Measurements from ENCODE around the gene EMC1. TPM values are rescaled to one million over a fixed set of nuclear protein-coding genes. Genes with fewer than 3 reads are reported as not detected.
"Not testable (repeated sequence)": the region's sequence is repeated elsewhere in the genome, so short reads cannot be mapped to it uniquely, and the experiment has no call there.

EMC1 gene
- polyA plus RNA-seq, result 10 to 100 TPM in 2 of 3 donors, 1 to 10 TPM in 1; 8.1 to 20.5 (median 13.2) TPM

DNA sequence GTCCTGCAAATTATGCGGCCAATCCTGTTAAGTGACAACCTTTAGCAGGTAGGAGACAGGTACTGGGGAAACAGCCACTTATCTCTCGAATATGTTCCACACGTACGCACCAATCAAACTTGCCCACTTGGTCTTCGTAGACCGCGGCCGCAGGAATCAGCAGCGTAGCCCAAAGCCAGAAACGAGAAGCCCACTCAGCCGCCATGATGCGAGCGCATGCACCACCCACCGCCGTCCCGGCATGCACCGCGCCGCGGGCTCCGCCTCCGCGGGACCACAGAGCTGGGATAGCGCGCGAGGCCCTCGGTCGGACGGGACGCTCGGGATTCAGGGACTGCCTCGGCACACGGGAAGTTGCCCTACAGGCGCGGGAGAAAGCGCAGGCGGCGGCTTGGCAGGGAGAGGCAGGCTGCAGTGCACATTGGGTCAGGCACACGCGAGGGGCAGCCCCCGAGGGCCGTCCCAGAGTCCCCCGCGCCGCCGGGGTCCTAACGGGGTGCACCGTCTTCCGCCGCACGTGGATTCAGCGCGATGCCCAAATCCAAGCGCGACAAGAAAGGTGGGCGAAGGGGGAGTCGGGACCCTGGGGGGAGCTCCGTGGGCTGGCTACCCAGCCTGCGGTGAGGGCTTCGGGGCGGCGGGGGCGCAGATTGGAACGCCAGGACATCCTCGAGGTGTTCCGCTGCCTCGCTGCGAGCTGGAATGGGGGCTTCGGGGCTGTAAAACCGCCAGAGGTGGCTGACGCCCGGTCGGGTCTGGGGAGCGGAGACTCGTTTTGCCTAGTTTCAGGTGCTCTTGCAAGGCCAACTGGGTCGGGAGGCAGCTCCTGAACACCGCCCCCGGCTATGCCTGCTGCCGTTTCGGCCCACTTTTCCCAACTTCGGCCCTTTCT lies at the start of gene EMC1, which contains the start of gene MRTO4:
Gene EMC1 (minus strand): TSS at position 220 of the 892 bp plus-strand sequence. CDS start 15 bp downstream, at position 205.
Gene MRTO4 (plus strand): TSS at position 501 of the 892 bp plus-strand sequence. CDS start 31 bp downstream, at position 532.
- peak within 1 kb of the TSS; percentile 85 for H3K27ac ChIP-seq (ENCODE audit: low read depth, low read length)
- WGBS, 3 donors, result 0 to 1% (median 1%) methylated on average over 78 to 81 of the region's 81 CpGs

DNA sequence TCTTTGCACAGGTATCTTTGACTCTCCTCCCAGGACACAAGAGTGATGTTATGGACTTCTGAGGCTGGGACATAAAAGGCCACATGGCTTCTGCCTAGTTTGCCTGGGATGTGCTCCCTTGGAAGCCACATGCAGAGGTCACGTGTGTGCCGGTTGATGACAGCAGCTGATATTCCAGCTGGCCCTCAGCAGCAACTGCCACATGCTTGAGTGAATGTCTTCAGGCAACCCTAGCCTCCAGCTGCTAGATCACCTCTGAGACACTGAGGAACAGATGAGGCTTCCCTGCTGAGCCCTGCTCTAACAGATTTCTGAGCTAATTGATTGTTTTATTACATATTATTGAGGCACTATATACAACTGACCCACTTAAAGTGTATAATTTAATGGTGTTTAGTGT lies 48.9 kb upstream of the EMC1 start:
- WGBS, 3 donors, result 95 to 100% (median 96%) methylated on average over 2 of the region's 2 CpGs
- H3K27ac ChIP-seq (ENCODE audit: low read depth, low read length), result no peak overlapping the region

GRCh38 chr1:19294638-19295037 lies 43.3 kb upstream of the EMC1 start:
- H3K27ac ChIP-seq (ENCODE audit: low read depth, low read length), result no peak overlapping the region
- 79 to 96% (median 93%) methylated on average over 2 of the region's 2 CpGs for whole genome bisulfite sequencing, 3 donors

DNA sequence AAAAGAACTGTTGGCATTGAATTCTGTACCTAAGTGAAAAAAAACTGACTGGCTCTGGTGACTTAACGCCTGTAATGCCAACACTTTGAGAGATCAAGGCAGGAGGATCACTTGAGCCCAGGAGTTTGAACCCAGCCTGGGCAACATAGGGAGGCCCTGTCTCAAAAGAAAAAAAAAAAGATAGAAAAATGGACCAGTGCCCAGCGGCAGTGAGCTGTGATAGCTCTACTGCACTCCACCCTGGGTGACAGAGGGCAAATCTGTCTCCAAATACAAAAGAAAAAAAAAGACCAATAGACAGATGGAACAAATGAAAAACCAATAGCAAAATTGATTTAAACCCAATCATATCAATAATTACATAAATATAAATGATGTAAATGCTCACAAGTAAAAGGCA lies 37.9 kb upstream of the EMC1 start:
- WGBS, 3 donors, result 22 to 55% (median 45%) methylated on average over 2 of the region's 2 CpGs
- no peak overlapping the region for H3K27ac ChIP-seq (ENCODE audit: low read depth, low read length)

DNA sequence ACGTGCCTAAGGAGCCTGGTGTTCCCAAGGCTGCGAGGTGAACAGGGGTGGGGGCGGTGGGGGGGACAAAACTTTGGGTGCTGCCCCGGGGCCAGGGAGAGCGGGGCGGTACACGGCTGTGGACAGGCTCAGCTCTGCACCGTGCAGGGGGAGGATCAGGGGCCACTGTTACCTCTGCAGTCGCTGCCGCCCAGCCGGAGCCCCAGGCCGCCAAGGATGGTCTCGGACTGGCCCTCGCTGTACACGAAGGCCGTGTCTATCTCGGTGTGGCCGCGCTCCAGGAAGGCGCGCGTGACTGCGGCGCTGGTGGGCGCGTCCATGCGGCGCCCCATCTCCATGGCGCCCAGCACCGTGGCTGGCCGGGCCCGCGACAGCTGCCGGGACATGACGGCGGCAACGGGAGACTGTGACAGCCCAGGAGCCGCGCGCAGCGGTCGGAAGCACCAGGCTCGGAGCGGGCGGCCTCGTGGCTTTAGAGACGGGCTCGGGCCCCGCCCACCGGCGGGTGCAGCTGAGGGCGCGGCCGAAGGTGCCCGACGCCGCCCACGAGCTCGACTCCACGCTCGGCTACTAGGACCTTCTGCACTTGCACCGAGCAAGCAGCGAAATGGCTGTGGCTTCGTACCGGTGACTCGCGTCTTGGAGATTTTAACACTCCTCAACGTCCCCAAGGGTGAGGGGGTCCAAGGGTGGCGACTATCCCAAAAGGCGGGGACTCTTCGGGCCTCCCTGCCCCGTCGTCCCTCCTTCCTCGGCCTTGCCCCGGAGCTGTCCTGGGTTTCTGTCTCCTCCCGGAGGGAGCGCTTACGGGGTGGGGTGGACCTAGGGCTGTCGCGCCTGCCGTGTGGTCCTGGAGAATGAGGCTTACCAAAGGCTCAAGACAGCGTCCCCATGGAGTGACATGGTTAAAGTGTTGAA lies 37.3 kb upstream of the EMC1 start, which contains the start of gene AKR7A3:
Gene AKR7A3 (minus strand): TSS at position 447 of the 918 bp plus-strand sequence. CDS start 61 bp downstream, at position 386.
- H3K27ac ChIP-seq (ENCODE audit: low read depth, low read length), result not testable (repeated sequence)
- 14 to 18% (median 16%) methylated on average over 57 to 69 of the region's 82 CpGs for WGBS, 3 donors

GRCh38 chr1:19287436-19288185 lies 36.3 kb upstream of the EMC1 start:
- H3K27ac ChIP-seq (ENCODE audit: low read depth, low read length), result no peak overlapping the region
- WGBS, 3 donors, result 54 to 96% (median 88%) methylated on average over 13 of the region's 13 CpGs

DNA sequence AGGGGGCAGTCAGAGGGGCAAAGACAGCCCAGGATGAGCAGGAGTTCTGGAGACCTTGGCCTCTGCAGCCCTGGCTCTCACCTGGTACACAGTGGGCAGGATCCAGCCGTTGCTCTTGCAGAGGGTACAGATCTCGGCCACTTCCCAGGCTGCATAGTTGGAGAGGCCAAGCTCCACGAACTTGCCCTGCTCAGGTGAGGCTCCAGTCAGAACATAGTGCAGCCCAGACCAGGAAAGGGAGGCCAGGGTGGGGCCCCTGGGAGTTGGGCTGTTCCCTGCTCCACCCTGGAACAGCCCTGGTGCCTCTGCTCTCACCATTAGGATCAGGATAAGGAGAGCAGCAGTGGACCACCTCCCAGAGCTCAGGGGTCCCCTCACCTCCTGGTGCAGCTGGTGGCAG lies 34.5 kb upstream of the EMC1 start:
- WGBS, 3 donors, result 29 to 97% (median 80%) methylated on average over 3 of the region's 3 CpGs
- not testable (repeated sequence) for H3K27ac ChIP-seq (ENCODE audit: low read depth, low read length)

- WGBS, 3 donors, result 53 to 100% (median 87%) methylated on average over 2 to 3 of the region's 3 CpGs
- H3K27ac ChIP-seq (ENCODE audit: low read depth, low read length), result not testable (repeated sequence)
These were observed 34.0 kb upstream of the EMC1 start for GRCh38 chr1:19285366-19285765.

DNA sequence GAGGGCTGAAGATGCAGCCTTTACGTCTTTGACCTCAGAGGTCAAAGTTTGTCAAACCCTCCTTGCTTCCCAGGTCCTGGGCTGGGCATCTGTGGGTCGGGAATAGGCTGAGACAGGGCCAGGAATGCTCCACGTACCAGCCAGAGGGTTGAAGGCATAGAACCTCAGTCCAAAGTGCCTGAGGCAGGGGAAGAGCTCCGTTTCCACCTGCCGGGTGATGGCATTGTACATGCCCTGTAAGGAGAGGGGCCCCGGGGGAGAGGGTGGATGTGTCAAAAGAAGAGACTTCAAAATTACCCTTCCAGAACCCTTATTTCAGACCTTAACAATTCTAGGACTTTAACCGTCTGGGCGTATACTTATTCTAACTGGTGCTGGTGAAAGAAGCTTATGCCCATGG lies 33.6 kb upstream of the EMC1 start:
- H3K27ac ChIP-seq (ENCODE audit: low read depth, low read length), result no peak overlapping the region
- 83 to 93% (median 89%) methylated on average over 8 of the region's 8 CpGs for WGBS, 3 donors

DNA sequence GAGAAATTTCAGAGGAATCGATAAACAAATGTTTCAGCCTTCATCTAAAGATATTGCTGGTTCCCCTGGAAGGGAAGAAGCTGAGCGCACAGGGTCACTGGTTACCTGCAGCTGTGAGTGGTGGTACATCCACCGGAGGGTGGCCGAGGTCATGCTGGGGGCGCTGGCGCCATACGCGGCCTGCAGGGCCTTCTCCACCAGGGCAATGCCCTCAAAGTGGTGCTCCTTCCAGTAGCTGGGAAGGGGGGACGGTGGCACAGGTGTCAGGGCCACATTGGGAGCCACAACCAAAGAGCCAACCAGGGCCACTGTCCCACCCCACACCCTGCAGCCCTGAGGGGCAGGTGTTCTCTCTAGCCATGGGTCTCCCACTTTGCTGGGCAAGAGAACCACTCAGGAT lies 32.6 kb upstream of the EMC1 start:
- WGBS, 3 donors, result 94 to 99% (median 96%) methylated on average over 9 of the region's 9 CpGs
- H3K27ac ChIP-seq (ENCODE audit: low read depth, low read length), result no peak overlapping the region

GRCh38 chr1:19274636-19275035 lies 23.3 kb upstream of the EMC1 start:
- 88 to 96% (median 94%) methylated on average over 5 of the region's 5 CpGs for WGBS, 3 donors
- H3K27ac ChIP-seq (ENCODE audit: low read depth, low read length), result no peak overlapping the region

DNA sequence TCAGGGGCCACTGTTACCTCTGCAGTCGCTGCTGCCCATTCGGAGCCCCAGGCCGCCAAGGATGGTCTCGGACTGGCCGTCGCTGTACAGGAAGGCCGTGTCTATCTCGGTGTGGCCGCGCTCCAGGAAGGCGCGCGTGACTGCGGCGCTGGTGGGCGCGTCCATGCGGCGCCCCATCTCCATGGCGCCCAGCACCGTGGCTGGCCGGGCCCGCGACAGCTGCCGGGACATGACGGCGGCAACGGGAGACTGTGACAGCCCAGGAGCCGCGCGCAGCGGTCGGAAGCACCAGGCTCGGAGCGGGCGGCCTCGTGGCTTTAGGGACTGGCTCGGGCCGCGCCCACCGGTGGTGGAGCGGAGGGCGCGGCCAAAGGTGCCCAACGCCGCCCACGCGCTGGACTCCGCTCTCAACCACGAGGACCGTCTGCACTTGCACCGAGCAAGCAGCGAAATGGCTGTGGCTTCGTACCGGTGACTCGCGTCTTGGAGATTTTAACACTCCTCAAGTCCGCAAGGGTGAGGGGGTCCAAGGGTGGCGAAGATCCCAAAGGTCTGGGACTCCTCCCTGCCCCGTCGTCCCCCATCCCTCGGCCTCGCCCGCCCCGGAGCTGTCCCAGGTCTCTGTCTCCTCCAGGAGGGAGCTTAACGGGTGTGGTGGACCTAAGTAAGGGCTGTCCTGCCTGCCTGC lies 22.7 kb upstream of the EMC1 start:
- not testable (repeated sequence) for H3K27ac ChIP-seq (ENCODE audit: low read depth, low read length)
- 17 to 51% (median 24%) methylated on average over 36 to 58 of the region's 66 CpGs for whole genome bisulfite sequencing, 3 donors

DNA sequence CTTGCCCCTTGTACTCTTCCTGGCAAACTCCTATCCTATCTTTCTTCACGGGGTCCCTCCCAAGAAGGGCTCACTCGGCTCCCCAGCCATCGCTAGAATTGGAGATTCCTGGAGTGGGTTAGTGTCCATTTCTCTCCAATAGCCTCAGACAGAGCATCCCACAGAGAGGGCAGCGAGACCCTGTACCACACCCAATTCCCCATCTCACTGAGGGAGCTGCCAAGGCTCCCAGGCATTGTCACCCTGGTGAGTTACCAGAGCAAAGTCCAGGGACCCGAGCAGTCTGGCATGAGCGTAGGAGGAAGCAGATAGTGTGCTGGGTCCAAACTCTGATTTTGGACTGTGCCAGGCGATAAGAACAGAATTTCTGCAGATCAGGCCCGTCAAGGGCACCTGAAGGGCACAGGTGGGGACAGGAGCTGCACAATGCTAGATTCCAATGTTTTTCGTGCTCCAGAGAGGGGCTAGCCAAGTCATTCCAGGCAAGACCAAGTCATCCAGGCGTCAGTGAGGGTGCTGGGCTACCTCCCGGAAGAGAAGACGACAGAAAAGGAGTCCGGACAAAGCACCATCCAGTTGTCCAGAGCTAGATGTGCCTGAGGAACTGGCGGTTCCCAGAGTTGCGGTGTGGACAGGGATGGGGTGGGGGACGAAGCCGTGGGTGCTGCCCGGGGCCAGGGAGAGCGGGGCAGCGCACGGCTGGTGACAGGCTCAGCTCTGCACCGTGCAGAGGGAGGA lies 22.0 kb upstream of the EMC1 start:
- H3K27ac ChIP-seq (ENCODE audit: low read depth, low read length), result no peak overlapping the region
- whole genome bisulfite sequencing, 3 donors, result 70 to 87% (median 81%) methylated on average over 22 of the region's 22 CpGs

DNA sequence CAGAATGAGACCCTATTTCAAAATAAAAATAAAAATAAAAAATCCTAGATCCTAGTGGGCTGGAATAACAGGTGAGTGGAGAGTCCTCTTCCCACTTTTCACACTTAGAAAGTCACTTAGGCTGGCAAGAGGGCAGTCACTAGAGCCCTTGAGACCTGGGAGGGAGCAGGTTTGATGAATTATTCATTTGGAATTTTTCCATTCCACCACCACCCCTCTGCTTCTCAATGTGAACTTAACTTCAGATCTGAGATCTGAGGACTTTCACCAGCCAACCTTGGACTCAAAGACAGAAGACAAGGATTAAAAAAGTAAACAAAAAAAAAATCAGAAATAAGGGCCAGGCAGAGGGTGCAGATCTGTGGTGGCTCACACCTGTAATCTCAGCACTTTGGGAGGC lies 20.7 kb upstream of the EMC1 start:
- no peak overlapping the region for H3K27ac ChIP-seq (ENCODE audit: low read depth, low read length)

DNA sequence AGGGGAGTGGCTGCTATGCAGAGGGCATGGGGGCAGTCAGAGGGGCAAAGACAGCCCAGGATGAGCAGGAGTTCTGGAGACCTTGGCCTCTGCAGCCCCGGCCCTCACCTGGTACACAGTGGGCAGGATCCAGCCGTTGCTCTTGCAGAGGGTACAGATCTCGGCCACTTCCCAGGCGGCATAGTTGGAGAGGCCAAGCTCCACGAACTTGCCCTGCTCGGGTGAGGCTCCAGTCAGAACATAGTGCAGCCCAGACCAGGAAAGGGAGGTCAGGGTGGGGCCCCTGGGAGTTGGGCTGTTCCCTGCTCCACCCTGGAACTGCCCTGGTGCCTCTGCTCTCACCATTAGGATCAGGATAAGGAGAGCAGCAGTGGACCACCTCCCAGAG lies 19.0 kb upstream of the EMC1 start:
- H3K27ac ChIP-seq (ENCODE audit: low read depth, low read length), result not testable (repeated sequence)
- WGBS, 3 donors, result 70 to 87% (median 77%) methylated on average over 6 of the region's 6 CpGs

DNA sequence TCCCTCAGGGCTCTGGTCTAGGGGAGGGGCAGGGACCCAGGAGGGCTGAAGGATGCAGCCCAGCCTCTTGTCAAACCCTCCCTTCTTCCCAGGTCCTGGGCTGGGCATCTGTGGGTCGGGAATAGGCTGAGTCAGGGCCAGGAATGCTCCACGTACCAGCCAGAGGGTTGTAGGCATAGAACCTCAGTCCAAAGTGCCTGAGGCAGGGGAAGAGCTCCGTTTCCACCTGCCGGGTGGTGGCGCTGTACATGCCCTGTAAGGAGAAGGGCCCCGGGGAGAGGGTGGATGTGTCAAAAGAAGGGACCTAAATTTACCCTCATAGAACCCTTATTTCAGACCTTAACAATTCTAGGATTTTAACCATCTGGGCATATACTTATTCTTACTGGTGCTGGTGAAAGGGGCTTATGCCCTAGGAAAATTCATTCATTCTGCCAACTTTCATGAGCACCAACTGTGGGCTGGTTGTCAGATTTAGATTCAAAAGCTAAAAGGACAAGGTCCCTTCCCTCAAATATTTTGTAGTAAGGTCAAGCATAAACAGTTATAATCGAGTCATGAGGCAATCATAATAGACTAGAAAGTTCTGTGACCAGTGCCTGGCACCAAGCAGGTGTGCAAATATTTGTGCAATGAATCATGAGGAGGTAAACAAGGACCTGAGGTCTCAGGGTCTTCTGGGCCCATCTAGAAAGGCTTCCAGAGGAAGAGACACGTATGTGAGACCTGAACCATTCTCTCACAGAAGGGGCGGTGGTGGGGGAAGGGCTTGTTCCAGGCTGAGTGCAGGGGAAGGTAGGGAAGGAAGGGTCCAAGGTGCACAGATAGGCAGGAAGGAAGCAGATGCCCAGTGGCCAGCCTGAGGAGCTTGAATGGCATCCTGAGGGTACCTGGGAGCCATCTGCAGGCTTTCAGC lies 18.4 kb upstream of the EMC1 start:
- 48 to 70% (median 54%) methylated on average over 7 to 9 of the region's 9 CpGs for WGBS, 3 donors
- not testable (repeated sequence) for H3K27ac ChIP-seq (ENCODE audit: low read depth, low read length)
